A673 (cell line): Measurements from ENCODE around the gene POLR3G. TPM values are rescaled to one million over a fixed set of nuclear protein-coding genes. Genes with fewer than 3 reads are reported as not detected.

Experiments
- BruUV-seq: library from RNA; stranded (reverse); fragments of 400-500 nt; replicated peaks from 2 replicates; lab custom pipeline; 2021; lab: Mats Ljungman, UMichigan
- CTCF ChIA-PET: fragments of 300-600 bp; sonication (Branson Sonifier 250); formaldehyde crosslinking; loops from one replicate; lab custom pipeline; 2022; ENCODE audit warnings: antibody characterized with exemption; lab: Charles Lee
- POLR2A ChIA-PET: fragments of 300-600 bp; sonication (Branson Sonifier 250); formaldehyde crosslinking; loops from one replicate; lab custom pipeline; 2022; ENCODE audit warnings: antibody characterized with exemption; ENCODE audit not compliant: low non-redundant PET; lab: Charles Lee
- DNase-seq: peaks from one replicate; pipeline ENCODE4 v3.0.0-alpha.2; 2015; ENCODE audit warnings: low spot score
- H3K27ac ChIP-seq: fragments of 200-600 bp; sonication (generic); 2 replicates; pipeline ENCODE4 v1.5.1; 2016; ENCODE audit warnings: mixed run types, low read depth, mild to moderate bottlenecking, mixed read lengths, antibody characterized with exemption, low read length; ENCODE audit not compliant: poor library complexity, severe bottlenecking
- H3K27me3 ChIP-seq: fragments of 200-600 bp; sonication (generic); replicated peaks from 2 replicates; pipeline ENCODE4 v1.6.1; 2017; ENCODE audit warnings: mixed run types, low read depth, mild to moderate bottlenecking, mixed read lengths, antibody characterized with exemption, low read length; ENCODE audit not compliant: insufficient read depth, poor library complexity
- H3K36me3 ChIP-seq: fragments of 200-600 bp; sonication (generic); 2 replicates; pipeline ENCODE4 v1.6.1; 2016; ENCODE audit warnings: mixed run types, mild to moderate bottlenecking, mixed read lengths, antibody characterized with exemption, low read length; ENCODE audit not compliant: insufficient read depth, poor library complexity, severe bottlenecking
- H3K4me1 ChIP-seq: fragments of 200-600 bp; sonication (generic); 2 replicates; pipeline ENCODE4 v1.6.1; 2017; ENCODE audit warnings: mixed run types, mild to moderate bottlenecking, mixed read lengths, antibody characterized with exemption, low read length; ENCODE audit not compliant: insufficient read depth, poor library complexity, severe bottlenecking
- H3K4me3 ChIP-seq: fragments of 200-600 bp; sonication (generic); 2 replicates; pipeline ENCODE4 v1.5.1; 2016; ENCODE audit warnings: low read depth, mixed run types, mild to moderate bottlenecking, mixed read lengths, low read length; ENCODE audit not compliant: poor library complexity, severe bottlenecking
- H3K9me3 ChIP-seq: fragments of 200-600 bp; sonication (generic); 2 replicates; pipeline ENCODE4 v1.6.1; 2016; ENCODE audit warnings: mixed run types, low read depth, mild to moderate bottlenecking, mixed read lengths, antibody characterized with exemption, low read length; ENCODE audit not compliant: poor library complexity, severe bottlenecking
- CTCF ChIP-seq: fragments of 300-800, 200-600 bp; sonication (generic); conservative IDR thresholded peaks from 2 replicates; pipeline ENCODE4 v1.5.1; 2017; ENCODE audit warnings: low read depth, mild to moderate bottlenecking, antibody characterized with exemption, low read length, moderate library complexity, mixed read lengths
- EZH2 ChIP-seq: fragments of 200-600 bp; sonication (generic); IDR thresholded peaks from 2 replicates; pipeline ENCODE4 v1.6.1; 2017; ENCODE audit warnings: borderline replicate concordance, low read depth, mild to moderate bottlenecking, mixed read lengths, antibody characterized with exemption, low read length; ENCODE audit not compliant: poor library complexity, severe bottlenecking
- intact Hi-C: fragments of 100-400 bp; cut with micrococcal nuclease; formaldehyde crosslinking; loops from one replicate; pipeline ENCODE4 v1.10.0; 2022; ENCODE audit not compliant: unreplicated experiment
- total RNA-seq: library from RNA; stranded (reverse); gene quantifications from 2 replicates; pipeline ENCODE4 v1.2.3, GENCODE V29; 2021

POLR3G gene
- total RNA-seq, 1 experiment from 2014 or later: 10.6 TPM

DNA sequence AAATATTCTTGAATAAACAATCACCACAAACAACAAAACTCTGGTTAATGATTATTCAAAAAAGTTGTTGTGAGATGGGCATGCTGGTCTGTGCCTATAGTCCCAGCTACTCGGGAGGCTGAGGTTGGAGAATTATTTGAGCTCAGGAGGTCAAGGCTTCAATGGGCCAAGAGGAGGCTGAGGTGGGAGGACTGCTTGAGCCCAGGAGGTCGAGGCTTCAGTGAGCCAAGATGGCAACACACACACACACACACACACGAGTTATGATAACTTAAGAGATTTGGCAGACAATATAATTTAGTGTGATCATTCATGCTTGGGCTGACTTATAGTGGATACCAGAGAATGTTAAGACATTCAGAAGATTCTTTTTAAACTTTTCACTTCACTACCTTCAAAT is 39.9 kb downstream of the POLR3G start:
- Histone ChIP-seq H3K36me3 (no peaks in the 10 kb centered on the region), H3K27me3 (no peaks in the 10 kb centered on the region), H3K4me3 (no peak overlapping the region), H3K4me1 (peaks cover 17% of the 10 kb centered on the region), H3K9me3 (no peaks in the 10 kb centered on the region), H3K27ac (no peak overlapping the region)
- TF ChIP-seq CTCF (no peak), EZH2 (no peak)
- no peak for DNase-seq
- CTCF ChIA-PET: no interaction called here
- POLR2A ChIA-PET: no interaction called here
- BruUV-seq: no TSS peak
- intact Hi-C loops: no loop called here

- H3K9me3 ChIP-seq: no peaks in the 10 kb centered on the region
- H3K36me3 ChIP-seq: no peaks in the 10 kb centered on the region
- BruUV-seq: no TSS peak
- intact Hi-C loops: no loop called here
- no peak overlapping the region for H3K27ac ChIP-seq
- ChIA-PET POLR2A (no interaction called here), CTCF (no interaction called here)
- peaks cover 20% of the 10 kb centered on the region for H3K4me1 ChIP-seq
- H3K4me3 ChIP-seq: no peak overlapping the region
- H3K27me3 ChIP-seq: no peaks in the 10 kb centered on the region
- TF ChIP-seq CTCF: no peak
- TF ChIP-seq EZH2: no peak
- DNase-seq: peak; percentile 91
Measured at GRCh38 chr5:90518661-90519060, 44.0 kb downstream of the POLR3G start.

DNA sequence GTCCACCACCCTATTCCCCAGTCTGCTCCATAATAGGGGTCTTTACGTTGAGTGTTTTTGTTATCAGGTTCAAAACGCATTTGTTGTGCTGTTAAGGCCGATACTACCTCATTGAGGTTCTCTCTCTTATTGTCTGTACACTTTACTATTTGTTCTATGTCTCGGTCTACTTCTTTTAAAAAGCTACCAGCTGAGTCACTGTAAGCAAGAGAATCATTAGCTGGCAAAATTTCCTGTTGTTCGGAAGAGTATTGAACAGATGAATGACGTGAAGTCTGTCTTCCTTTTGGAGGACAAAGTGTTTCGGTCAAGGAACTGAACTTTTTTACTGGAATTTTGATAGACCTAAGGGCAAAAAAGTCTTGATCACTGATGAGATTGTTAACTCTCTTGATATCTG is 44.4 kb downstream of the POLR3G start:
- Histone ChIP-seq H3K27me3 (no peaks in the 10 kb centered on the region), H3K4me3 (no peak overlapping the region), H3K36me3 (no peaks in the 10 kb centered on the region), H3K4me1 (peaks cover 20% of the 10 kb centered on the region), H3K9me3 (no peaks in the 10 kb centered on the region), H3K27ac (no peak overlapping the region)
- peak; percentile 36 for DNase-seq
- intact Hi-C loops: no loop called here
- CTCF ChIA-PET: no interaction called here
- POLR2A ChIA-PET: no interaction called here
- no peak for TF ChIP-seq CTCF
- no peak for TF ChIP-seq EZH2
- BruUV-seq: no TSS peak
